PC-9 (cell line): Measurements from ENCODE around the gene UGT1A3.

Experiments
- CTCF ChIP-seq: fragments of 200-600 bp; sonication (generic); conservative IDR thresholded peaks from 2 replicates; pipeline ENCODE4 v1.6.1; 2017; ENCODE audit warnings: mixed run types, antibody characterized with exemption, mild to moderate bottlenecking, moderate library complexity
- EZH2 ChIP-seq: fragments of 200-600 bp; sonication (generic); IDR thresholded peaks from 2 replicates; pipeline ENCODE4 v1.8.0; 2017; ENCODE audit warnings: antibody characterized with exemption, low read depth

DNA sequence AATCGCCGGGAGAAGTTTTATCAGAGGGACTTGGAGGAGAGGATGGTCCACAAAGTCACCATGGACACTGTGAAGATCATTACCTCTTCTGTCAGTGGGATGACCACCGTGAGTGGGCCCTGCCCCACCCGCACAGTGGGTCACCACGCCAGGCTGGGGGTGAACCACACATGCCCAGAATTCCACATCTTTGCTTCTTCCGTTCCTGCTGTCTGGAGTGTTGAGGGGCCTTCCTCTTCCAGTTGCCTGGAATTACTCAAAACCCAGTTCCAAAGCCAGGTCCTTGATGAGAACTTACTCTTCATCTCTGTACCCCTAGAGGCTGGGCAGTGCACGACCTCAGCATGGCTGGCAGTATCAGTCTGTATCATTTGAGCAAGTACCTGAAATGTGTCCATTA is 71.4 kb downstream of the UGT1A3 start:
- TF ChIP-seq CTCF (no peak), EZH2 (no peak)
